ENCODE results near the gene LMCD1. TPM values are rescaled to one million over a fixed set of nuclear protein-coding genes. Genes with fewer than 3 reads are reported as not detected.

Gene LMCD1
- total RNA-seq, 1 experiment from 2014 or later: 18.1 TPM

GRCh38 chr3:8484409-8485140, 17.0 kb upstream of the LMCD1 start:
- DNase-seq (ENCODE audit: low read depth): no peak

DNA sequence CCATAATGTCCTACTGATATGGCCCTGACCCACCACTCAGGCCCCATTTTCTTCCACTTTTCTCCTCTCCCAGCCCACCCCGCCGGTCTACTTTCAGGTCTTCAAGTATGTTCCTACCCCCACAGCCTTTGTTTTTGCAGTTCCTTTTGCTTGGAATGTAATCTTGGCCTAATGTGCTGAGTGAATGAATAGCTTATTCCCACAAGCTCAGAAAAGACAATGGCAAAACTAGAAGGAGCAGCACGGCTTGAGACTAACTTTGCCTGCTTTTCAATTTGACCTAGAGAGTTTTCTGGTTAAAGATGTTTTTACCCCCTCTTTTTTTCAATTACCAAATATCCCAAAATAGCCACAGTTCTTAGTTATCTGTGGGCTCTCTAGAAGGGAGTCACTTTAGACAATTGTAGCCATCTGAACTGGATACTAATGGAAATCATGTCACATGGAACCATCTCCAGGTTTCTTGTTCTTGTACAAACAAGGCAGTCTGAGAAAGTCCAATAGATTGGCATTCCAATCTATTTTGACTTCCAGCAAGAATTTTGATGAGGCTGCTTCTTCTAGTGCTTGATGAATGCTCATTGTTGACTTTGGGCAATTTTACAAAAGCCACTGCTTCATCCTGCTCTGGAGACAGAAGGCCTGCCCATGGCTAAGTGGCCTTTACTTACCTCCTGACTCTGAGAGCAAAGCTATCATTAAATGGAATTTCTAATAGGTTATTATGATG, 16.3 kb upstream of the LMCD1 start:
- DNase-seq (ENCODE audit: low read depth): no peak

DNA sequence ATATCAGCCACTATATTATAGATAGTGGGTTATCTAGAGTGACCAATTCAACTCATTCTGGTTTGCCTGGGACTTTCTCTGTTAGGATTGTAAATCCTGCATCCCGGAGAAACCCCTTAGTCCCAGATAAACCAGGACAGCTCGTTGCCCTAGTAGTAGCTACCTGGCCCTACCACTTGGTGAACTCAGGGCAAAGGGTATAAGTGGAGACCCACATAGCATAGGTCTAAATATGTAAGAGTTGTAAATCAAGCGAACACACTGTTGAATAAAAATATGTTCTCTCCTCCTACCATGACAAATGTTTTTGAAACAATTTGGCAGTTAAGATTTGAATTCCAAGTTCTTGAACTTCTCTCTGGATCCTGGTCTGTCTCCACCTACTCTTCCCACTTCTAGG, 15.7 kb upstream of the LMCD1 start:
- DNase-seq (ENCODE audit: low read depth): no peak

DNA sequence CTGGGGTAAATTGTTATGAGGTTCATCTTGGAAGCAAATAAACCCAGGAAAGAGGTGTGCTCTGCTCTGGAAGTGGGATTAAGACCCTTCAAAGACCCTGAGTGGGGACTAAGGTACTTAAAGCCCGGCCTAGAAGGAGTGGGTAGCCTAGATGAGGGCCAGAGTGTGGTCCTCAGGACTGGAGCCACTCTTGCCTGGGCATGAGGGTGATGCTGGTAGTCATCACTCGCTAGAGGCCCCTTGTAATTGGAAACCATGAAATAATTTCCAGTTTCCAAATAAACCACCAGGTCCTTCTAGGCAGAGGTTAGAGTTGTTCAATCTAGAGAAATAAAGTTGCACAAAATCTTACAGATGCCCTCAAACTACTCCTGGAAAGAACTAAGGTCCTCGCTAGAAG, 15.2 kb upstream of the LMCD1 start:
- DNase-seq (ENCODE audit: low read depth): no peak

DNA sequence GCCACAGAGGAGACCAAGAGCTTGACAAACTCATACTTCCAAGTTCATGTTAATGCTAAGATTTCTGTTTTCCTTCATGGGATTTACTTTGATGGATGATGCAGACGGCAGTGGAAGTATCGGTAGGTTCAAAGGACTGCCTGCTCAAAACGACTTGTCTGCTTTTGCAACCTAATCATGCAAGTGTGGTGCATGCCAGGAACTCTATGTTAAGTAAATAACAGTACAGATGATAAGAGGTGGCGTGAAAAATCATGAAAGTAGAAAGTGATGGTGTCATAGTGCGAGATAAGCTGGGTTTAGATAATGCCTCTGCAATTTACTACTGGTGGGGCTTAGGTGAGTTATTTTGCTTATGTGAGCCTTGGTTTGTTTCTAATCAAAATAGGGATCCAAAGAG, 14.7 kb upstream of the LMCD1 start:
- no peak for DNase-seq (ENCODE audit: low read depth)

DNA sequence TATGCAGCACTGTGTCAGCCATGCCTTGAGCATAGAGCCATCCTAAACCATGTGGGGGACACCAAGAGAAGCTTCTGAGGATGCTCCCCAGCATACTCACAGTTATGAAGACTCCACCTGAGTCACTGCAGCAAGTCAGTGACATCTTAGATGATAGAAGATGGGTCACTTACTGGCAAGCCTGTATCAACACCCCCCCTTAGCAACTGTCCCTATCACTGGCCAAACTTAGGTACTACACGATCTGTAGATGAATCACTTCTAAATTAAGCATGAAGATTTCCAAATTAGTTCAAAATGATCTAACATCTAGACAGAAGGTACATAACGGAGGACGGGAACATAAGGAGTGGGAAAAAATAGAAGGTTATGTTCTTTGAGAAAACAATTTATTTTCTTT, 13.2 kb upstream of the LMCD1 start:
- DNase-seq (ENCODE audit: low read depth): peak; percentile 14

GRCh38 chr3:8488877-8489276, 12.7 kb upstream of the LMCD1 start:
- no peak for DNase-seq (ENCODE audit: low read depth)

- peak; percentile 14 for DNase-seq (ENCODE audit: low read depth)
These were observed 12.3 kb upstream of the LMCD1 start for GRCh38 chr3:8489278-8489792.

DNA sequence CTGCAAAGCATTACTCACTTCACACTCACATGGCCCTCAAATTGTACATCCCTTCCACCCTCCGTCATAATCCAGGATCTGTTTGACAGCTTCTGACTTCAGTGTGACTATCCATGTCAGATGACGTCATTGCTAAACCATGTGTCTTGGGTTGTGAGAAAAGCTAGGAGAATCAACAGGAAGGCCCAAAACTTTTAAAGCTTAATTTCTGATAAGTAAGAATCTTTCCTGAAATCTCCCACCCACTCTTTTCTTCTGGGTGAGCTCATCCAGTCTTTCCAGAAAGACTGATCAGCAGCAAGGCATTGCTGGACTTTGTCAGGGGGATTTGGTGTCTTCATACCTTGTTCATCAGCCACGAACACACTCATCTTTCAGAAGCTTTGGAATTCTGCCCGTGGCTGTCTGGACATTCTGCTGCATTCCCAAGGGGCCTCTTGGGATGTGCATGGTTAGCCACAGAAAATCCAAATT, 11.5 kb upstream of the LMCD1 start:
- peak; percentile 88 for DNase-seq (ENCODE audit: low read depth)

DNA sequence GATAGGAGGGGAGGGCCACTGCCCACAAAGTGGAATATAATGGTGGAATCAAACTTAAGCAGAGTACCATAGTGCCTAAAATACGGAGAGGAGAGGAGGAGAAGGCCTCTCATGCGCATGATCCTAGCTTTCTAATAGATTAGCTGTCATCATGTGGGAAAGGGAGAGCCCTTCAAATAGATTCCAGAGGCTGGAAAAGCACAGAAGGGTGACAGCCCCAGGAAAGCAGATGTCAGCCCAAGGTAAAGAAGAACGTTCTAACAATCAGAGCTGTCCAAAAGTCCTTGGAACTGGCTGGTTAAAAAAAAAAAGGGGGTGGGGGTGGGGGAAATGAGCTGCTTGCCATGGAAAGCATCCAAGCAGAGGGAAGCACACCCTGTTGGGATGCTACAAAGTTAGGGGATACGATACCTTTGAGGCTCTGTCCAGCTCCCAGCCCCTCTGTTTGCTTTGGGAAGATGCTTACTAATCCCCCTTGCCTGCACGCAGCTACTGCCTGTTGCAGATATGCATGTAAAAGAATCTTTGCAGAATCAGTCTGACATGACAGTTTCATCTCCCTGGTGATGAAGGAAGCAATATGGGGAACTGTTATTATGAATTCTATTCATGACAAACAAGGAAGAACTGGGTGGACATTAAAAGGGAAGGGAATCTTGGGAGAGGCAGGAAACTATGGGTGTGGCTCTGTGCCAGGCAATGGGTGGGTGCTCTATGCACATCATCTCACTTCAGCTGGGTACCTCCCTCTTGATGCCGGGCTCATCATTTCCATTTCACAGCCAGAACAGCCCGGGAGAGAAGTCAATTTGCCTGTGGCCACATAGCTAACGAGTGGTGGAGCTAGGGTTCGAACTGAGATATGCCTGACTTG, 10.1 kb upstream of the LMCD1 start:
- no peak for DNase-seq (ENCODE audit: low read depth)

- DNase-seq (ENCODE audit: low read depth): peak; percentile 66
These were observed 8.7 kb upstream of the LMCD1 start for GRCh38 chr3:8492744-8493511.

DNA sequence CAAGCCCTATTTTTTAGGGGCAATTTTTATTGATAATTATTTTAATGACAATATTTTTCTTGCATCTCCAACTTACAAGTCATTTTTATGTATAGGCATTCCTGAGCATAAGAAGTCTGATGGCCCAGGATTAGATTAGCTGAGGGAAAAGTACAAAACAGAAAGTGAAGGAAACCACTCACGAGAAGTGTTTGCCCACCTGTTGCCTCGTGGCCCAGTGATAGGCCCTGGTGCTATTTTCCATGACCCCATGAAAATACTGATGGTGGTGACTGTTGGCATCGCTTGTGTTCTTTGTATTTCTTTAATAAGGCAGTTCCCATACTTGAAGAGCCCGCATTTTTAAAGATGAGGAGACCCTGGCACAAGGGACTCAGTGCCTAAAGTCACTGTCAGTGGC, 7.9 kb upstream of the LMCD1 start:
- no peak for DNase-seq (ENCODE audit: low read depth)

DNA sequence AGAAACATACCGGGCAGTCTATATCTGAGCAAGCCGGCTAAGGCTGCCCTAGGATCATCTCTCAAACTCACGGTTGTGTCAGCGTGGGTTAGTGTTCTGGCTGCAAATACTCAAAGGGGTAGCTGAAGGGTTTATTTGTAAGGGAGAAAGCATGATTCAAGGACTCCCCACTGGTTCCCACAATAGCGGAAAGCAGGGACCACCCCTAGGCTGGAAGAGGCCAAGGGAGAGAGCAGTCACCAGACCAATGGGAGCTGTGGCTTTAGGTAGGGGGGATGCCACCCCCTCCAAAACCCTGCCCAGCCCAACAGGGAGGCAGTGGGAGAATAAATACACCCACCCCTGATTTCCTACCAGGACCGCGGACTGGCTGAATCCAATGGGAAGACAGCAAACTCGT, 7.3 kb upstream of the LMCD1 start:
- DNase-seq (ENCODE audit: low read depth): no peak

GRCh38 chr3:8497582-8497981, 4.0 kb upstream of the LMCD1 start:
- peak; percentile 79 for DNase-seq (ENCODE audit: low read depth)

DNA sequence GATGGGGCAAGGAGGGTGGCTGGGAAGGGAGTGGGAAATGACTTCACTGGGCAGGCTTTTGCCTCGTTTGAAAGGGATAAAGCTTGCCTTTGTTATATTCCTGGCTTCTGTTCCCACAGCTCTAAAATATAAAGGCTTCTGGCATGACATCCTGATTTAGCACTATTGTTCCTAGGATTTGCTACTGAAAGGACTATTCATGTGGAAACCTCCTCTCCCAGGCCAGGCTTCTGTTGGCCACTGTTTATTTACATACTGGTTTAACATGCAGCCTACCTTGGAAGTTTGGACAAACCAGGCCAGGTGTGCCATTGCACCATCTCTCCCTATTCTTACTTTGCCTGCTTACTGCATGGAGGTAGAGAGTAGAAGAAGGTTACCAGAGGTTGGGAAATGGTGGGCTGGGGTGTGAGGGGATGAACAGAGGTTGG, 2.4 kb upstream of the LMCD1 start:
- peak; percentile 72 for DNase-seq (ENCODE audit: low read depth)

GRCh38 chr3:8500319-8500988, 1.2 kb upstream of the LMCD1 start:
- DNase-seq (ENCODE audit: low read depth): peak; percentile 61

- no peak for DNase-seq (ENCODE audit: low read depth)
These were observed 643 bp upstream of the LMCD1 start for GRCh38 chr3:8500989-8501370.

DNA sequence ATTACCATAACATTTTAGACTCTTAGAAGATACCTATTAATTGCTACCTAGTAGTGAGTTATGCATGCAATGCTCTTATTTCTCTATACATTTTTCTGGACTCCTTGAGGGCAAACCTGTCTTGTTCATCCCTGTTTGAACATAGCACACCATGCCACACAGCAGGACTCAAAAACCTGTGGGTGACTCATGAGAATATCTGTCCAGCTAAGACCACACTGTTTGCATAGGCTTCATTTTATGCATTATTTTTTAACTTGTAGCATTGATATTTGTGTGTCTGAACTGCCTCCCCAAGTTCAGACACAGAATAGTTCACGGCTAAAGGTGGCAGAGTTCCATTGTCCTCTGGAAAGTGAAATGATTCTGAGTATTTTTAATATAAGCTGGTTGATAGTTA, 1.8 kb downstream of the LMCD1 start:
- DNase-seq (ENCODE audit: low read depth): peak; percentile 47

DNA sequence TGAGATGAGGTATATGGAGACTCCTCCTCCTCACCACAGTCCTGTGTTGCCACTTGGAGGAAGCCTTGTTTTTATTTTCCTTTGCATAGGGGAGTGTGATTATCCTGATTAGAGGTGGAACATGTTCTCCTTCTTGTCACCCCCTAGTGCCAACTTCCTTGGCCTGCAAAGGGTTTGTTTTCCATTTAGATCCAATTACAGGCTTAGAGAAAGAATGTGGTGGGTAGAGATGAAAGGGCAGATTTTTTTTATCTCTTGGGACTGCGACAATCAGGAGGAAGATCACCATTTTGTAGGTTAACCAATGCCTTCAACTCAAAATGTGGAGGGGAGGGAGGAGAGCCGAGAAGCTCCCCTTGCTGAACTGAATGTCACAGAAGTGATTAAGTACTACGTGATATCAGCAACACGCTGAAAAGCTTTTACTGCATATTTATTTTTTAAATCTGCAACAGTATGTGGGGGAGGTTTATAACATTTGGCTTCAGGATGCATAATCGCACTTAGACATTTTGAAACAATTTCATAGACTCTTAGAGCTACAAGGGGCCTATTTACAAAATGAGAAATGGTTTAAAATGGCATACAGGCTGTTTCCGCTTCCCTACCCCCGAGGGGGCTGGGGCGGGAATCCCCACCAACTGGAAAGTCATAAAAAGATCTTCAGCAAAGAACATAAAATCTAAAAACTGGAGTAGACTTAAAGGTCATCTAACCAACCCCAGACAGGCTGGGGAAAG, 2.4 kb downstream of the LMCD1 start:
- DNase-seq (ENCODE audit: low read depth): peak; percentile 44

DNA sequence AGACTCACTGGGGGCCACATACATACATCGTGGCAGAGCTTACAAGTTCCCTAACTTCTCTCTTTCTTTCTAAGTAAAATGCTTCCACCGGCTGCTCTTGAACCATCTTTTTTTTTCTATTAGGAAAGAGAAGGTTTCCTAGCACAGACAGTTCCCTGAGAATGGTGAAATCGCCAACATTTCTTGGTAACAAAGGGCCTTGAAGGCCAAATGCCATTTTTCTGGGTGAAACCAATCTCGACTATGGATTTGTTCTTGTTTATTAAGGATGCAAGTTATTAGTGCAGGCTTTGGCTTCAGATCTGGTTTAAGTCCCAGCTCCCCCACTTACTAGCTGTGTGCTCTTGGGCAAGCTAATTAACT, 3.0 kb downstream of the LMCD1 start:
- DNase-seq (ENCODE audit: low read depth): no peak

All from M059J (cell line).